GM12873 (cell line): ENCODE results near the gene KCNK16.

ENCODE experiments used
- CTCF ChIP-seq: IDR thresholded peaks from 2 replicates; pipeline ENCODE4 v1.5.1; 2012; ENCODE audit warnings: low read depth, mild to moderate bottlenecking, moderate library complexity, low read length, control low read depth; ENCODE audit not compliant: insufficient read depth; ENCODE audit errors: missing control alignments

Gene KCNK16

GRCh38 chr6:39322306-39322850 lies at the start of gene KCNK16:
KCNK16 (minus strand) TSS chr6:39322702; CDS start chr6:39322540, 162 bp downstream.
- no peak for TF ChIP-seq CTCF

DNA sequence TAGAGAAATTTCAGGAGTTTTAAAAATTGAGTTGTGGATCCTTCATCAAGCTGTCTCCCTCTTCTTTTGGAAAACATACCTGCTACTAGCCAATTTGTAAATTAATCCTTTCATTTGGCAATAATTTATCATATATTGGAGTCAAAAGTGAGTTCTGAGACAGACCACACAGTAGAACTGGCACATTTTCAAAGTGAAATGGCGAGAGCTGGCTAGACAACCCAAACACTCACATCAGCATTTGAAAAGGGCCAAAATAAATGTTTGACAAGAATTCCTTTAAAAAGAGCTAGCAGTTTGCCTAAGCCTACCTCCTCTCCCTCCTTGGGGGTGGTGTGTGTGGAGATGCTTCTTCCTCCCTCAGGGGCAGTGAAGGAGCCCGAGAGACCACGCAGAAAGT lies 47.9 kb upstream of the KCNK16 start:
- no peak for TF ChIP-seq CTCF

GRCh38 chr6:39369987-39370386 lies 47.5 kb upstream of the KCNK16 start:
- TF ChIP-seq CTCF, result peak; percentile 9

DNA sequence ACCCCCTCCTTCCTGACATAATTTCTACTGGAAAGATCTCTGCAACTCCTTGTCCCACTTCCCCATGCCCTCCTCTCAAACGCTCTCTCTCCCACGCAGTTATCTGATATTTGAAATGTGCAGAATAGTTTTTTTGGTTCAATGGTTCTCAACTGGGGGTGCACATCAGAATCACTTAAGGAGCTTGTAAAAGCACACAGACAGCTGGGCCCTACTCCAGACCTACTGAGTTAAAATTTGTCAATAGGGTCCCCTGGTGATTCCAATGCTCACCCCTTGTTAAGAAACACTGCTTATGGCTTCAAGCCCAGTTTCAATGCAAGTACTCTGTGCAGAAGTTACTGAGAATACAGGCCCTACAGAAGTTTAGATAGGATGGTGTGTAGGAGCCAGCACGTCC lies 45.2 kb upstream of the KCNK16 start:
- no peak for TF ChIP-seq CTCF

DNA sequence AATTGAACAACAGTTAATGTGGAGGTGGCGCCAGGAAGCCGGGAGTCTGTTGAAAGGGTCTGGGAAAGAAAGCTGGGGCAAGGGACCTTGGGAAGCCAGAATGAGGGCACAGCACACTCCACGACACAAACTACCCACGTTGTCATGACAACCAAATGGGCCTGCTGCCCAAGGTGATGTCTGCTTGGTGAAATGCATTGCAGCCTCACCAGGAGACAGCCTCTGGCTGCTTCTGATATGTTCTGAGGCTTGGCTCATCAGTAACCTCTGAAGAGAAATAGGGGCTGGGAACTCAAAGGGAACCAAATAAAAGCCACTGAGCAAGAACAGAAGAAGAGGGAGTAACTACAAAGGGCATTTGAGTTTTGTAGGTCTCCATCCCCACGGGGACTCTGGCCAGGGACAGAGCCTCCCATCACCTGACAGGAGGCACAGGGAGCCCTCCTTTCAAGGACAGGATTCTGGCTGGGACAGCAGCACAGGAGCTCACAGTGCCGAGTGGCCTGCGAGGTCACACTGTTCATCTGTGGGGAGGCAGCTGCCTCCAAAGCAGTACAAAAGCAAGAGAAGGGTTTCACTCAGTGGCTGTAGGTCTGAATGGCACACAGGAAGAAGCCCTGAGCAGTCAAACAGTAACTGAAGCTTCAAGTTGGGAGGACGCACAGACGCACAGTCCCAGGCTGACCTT lies 44.6 kb upstream of the KCNK16 start:
- TF ChIP-seq CTCF, result no peak

DNA sequence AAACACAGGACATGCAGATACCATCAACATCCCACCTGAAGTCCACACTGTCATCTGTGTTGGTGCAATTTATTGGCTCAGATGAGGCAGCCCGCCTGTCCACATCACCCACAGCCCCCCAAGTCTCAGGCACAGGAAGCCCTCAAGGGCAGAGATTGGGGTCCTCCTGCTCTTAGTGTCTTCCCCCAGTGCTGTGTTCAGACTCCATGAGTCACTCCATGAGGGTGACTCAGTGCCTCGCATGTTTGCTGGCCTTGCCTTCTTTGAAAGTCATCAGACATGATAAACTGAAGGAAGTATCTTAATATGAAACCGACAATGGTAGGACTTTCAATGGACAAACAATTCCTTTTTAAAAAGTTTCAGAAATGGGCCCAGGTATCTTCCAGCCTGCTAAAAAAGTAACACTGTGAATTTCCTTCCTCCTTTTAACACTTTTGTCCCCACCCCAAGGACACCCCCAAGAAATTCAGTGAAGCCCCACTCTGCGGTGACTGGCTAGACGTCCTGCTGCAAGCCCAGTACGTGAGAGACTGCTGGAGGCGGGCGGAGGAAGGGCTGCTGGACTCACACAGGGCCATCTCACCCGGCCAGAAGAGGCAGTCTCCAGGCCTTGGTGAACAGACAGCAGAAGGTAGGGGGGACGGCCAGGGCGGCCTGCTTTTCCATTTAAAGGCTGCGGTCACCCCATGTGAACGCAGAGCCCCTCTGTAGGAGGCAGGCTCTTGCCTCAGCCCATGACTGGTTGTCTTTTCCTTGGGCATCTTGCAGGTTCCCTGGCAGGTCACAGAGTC lies 43.0 kb upstream of the KCNK16 start:
- TF ChIP-seq CTCF, result no peak

GRCh38 chr6:39363280-39363679 lies 40.8 kb upstream of the KCNK16 start:
- TF ChIP-seq CTCF, result no peak
